OCI-LY3 (cell line): Measurements from ENCODE around the gene SUMF1.

Experiments used
- EZH2phosphoT487 ChIP-seq: fragments of 200-600 bp; shearing (Covaris generic); IDR thresholded peaks from 2 replicates; pipeline ENCODE4 v1.6.1; 2018; ENCODE audit warnings: antibody characterized with exemption, mixed run types, low read depth
- TF ChIP-seq, protein P1 (sequence below): fragments of 200-600, 300-600 bp; sonication (generic); IDR thresholded peaks from 2 replicates; pipeline ENCODE4 v1.5.1; 2014; ENCODE audit warnings: antibody characterized with exemption, low read length, low read depth

- TF ChIP-seq, protein P1, sequence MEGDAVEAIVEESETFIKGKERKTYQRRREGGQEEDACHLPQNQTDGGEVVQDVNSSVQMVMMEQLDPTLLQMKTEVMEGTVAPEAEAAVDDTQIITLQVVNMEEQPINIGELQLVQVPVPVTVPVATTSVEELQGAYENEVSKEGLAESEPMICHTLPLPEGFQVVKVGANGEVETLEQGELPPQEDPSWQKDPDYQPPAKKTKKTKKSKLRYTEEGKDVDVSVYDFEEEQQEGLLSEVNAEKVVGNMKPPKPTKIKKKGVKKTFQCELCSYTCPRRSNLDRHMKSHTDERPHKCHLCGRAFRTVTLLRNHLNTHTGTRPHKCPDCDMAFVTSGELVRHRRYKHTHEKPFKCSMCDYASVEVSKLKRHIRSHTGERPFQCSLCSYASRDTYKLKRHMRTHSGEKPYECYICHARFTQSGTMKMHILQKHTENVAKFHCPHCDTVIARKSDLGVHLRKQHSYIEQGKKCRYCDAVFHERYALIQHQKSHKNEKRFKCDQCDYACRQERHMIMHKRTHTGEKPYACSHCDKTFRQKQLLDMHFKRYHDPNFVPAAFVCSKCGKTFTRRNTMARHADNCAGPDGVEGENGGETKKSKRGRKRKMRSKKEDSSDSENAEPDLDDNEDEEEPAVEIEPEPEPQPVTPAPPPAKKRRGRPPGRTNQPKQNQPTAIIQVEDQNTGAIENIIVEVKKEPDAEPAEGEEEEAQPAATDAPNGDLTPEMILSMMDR = no peak
- no peak for TF ChIP-seq EZH2phosphoT487
Observed at GRCh38 chr3:4509983-4510755, 43.1 kb upstream of the SUMF1 start.
